Heart left ventricle (tissue), 13 donors: ENCODE data around the gene UBE2A.

Experiments
- POLR2A ChIP-seq, 2 donors: fragments of 450-650 bp; IDR thresholded peaks; one replicate each; pipeline ENCODE4 v1.6.1; 2017; ENCODE audit warnings: antibody characterized with exemption in 2 of 2, mild to moderate bottlenecking in 2 of 2, moderate library complexity in 2 of 2
- TF ChIP-seq, protein P1 (sequence below), 12 donors: fragments of 200-600 bp; sonication (generic) in 4 of 12; IDR thresholded peaks; one replicate each; pipeline versions ENCODE4 v1.5.0 to v1.8.0; 2018 to 2022; ENCODE audit warnings: antibody characterized with exemption in 12 of 12, mild to moderate bottlenecking in 5 of 12
- donor health status: ischemic (EF 13 %, LVEDD 7.1; RV severe dilation, severe dysfunction).
- donor health status: DM: no; HTN: yes; CAD: no.
- donor health status: DM: no; HTN: no; CAD: no.
- donor health status: ischemic (EF 25% LVEDD 6.9; RV normal size, moderate dysfunction).
- donor health status: ischemic (EF 25% LVEDD 5.7; RV mildly dilated, moderate dysfunction).
- donor health status: ischemic (EF 35%, LVEDD 5.7; RV mildly dilated, moderate dysfunction).
- donor health status: nonischemic (EF 11% LVEDD 7.7; RV severe dilation, severe dysfunction).
- donor health status: DM: yes; HTN: yes; CAD: no.
- donor health status: PGD.
- donor health status: ischemic (EF 29% LVEDD 5.4; RV normal size, mild dysfunction).
- donor health status: nonischemic (EF 23%, LVEDD 6.1; RV moderate dilation, normal function).

DNA sequence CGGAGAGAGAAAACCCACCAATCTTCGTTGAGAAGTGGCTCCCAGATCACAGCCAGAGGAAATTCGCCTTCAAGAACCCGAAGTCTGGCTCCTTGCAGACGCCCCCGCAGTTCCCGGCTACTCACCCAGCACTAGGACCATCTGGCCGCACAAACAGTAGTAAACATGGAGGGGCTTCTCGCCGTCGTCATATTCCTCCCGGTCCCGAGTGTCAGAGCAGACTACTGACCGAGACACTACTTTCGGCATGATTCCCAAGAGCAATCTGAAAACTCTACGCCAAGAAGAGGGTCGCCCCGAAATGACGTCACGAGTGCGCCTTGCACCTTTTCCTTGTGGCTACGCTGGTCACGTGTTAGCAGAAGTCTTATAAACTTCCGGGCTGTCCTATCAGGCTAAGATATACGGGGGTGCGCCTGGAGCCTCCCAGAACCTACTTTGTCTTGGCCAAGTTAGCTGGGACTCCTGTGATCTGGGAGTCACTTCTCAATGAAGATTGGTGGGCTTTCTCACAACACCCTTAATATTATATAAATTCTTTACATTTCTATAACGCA lies 9.2 kb upstream of the UBE2A start, which contains the start of gene STEEP1:
- TF ChIP-seq, protein P1, sequence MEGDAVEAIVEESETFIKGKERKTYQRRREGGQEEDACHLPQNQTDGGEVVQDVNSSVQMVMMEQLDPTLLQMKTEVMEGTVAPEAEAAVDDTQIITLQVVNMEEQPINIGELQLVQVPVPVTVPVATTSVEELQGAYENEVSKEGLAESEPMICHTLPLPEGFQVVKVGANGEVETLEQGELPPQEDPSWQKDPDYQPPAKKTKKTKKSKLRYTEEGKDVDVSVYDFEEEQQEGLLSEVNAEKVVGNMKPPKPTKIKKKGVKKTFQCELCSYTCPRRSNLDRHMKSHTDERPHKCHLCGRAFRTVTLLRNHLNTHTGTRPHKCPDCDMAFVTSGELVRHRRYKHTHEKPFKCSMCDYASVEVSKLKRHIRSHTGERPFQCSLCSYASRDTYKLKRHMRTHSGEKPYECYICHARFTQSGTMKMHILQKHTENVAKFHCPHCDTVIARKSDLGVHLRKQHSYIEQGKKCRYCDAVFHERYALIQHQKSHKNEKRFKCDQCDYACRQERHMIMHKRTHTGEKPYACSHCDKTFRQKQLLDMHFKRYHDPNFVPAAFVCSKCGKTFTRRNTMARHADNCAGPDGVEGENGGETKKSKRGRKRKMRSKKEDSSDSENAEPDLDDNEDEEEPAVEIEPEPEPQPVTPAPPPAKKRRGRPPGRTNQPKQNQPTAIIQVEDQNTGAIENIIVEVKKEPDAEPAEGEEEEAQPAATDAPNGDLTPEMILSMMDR (IDR thresholded peaks at IDR 0.05) = no peak
- no peak for TF ChIP-seq POLR2A (IDR thresholded peaks at IDR 0.05)
